ENCODE data around the gene RSPH9.
"Not testable (repeated sequence)": the region's sequence is repeated elsewhere in the genome, so short reads cannot be mapped to it uniquely, and the experiment has no call there.

The RSPH9 gene

GRCh38 chr6:43635387-43636307 is 9.2 kb upstream of the RSPH9 start, which contains the start of gene MAD2L1BP:
Gene MAD2L1BP (plus strand): TSS chr6:43635840. CDS start chr6:43635876, 36 bp downstream.
- no peak for TF ChIP-seq CTCF (conservative IDR thresholded peaks at IDR 0.05; ENCODE audit: control insufficient read depth, insufficient read depth, low read depth, low read length)
- DNase-seq (ENCODE audit: low read depth), result peak; percentile 55
- H3K4me3 ChIP-seq (ENCODE audit: control insufficient read depth, low read depth, low read length), result peak within 1 kb of the TSS; percentile 96

GRCh38 chr6:43636308-43636659 is 8.6 kb upstream of the RSPH9 start:
- peak; percentile 12 for DNase-seq (ENCODE audit: low read depth)
- no peak for TF ChIP-seq CTCF (conservative IDR thresholded peaks at IDR 0.05; ENCODE audit: control insufficient read depth, insufficient read depth, low read depth, low read length)
- peak overlapping the region; percentile 96 for H3K4me3 ChIP-seq (ENCODE audit: control insufficient read depth, low read depth, low read length)

GRCh38 chr6:43639984-43640800 is 4.6 kb upstream of the RSPH9 start:
- DNase-seq (ENCODE audit: low read depth), result no peak
- TF ChIP-seq CTCF (conservative IDR thresholded peaks at IDR 0.05; ENCODE audit: control insufficient read depth, insufficient read depth, low read depth, low read length), result no peak
- no peak overlapping the region for H3K4me3 ChIP-seq (ENCODE audit: control insufficient read depth, low read depth, low read length)

- no peak for DNase-seq (ENCODE audit: low read depth)
- no peak for TF ChIP-seq CTCF (conservative IDR thresholded peaks at IDR 0.05; ENCODE audit: control insufficient read depth, insufficient read depth, low read depth, low read length)
- H3K4me3 ChIP-seq (ENCODE audit: control insufficient read depth, low read depth, low read length), result peak overlapping the region; percentile 58
Measured at GRCh38 chr6:43645613-43645964, 753 bp downstream of the RSPH9 start.

- no peak for DNase-seq (ENCODE audit: low read depth)
- no peak for TF ChIP-seq CTCF (conservative IDR thresholded peaks at IDR 0.05; ENCODE audit: control insufficient read depth, insufficient read depth, low read depth, low read length)
- H3K4me3 ChIP-seq (ENCODE audit: control insufficient read depth, low read depth, low read length), result no peak overlapping the region
Measured at GRCh38 chr6:43647613-43648012, 2.8 kb downstream of the RSPH9 start.

- H3K4me3 ChIP-seq (ENCODE audit: control insufficient read depth, low read depth, low read length), result no peak overlapping the region
- DNase-seq (ENCODE audit: low read depth), result no peak
- TF ChIP-seq CTCF (conservative IDR thresholded peaks at IDR 0.05; ENCODE audit: control insufficient read depth, insufficient read depth, low read depth, low read length), result no peak
Measured at GRCh38 chr6:43648248-43648647, 3.4 kb downstream of the RSPH9 start.

- not testable (repeated sequence) for DNase-seq (ENCODE audit: low read depth)
Measured at GRCh38 chr6:43652822-43653221, 8.0 kb downstream of the RSPH9 start.

More at GRCh38 chr6:43652822-43653221, 8.0 kb downstream of the RSPH9 start:
- not testable (repeated sequence) for H3K4me3 ChIP-seq (ENCODE audit: control insufficient read depth, low read depth, low read length)

Measured in fibroblast of mammary gland (primary cell).